Liver (tissue), 9 donors: ENCODE data around the gene SLC24A4. TPM values are rescaled to one million over a fixed set of nuclear protein-coding genes. Genes with fewer than 3 reads are reported as not detected.
A peak's percentile ranks its signal among the peaks of the same experiment; 100 is the strongest.

Source experiments
- DNase-seq: peaks from one replicate; pipeline ENCODE4 v3.0.0-alpha.2; 2017; ENCODE audit warnings: low spot score
- H3K27ac ChIP-seq, 2 donors: one replicate each; pipeline ENCODE4 v1.7.0; 2013; ENCODE audit warnings: inconsistent platforms in 2 of 2, low read length in 2 of 2, control low read depth in 1 of 2, low read depth in 1 of 2, mild to moderate bottlenecking in 1 of 2
- H3K27me3 ChIP-seq, 4 donors: one replicate each; pipeline versions ENCODE4 v1.6.1 to v1.7.0; 2013; ENCODE audit warnings: low read length in 3 of 4, inconsistent platforms in 1 of 4, mild to moderate bottlenecking in 1 of 4, moderate library complexity in 1 of 4; ENCODE audit not compliant: control insufficient read depth in 4 of 4, insufficient read depth in 4 of 4
- H3K36me3 ChIP-seq, 4 donors: one replicate each; pipeline versions ENCODE4 v1.6.1 to v1.7.0; 2013; ENCODE audit warnings: low read length in 3 of 4, mild to moderate bottlenecking in 3 of 4, low read depth in 1 of 4, moderate library complexity in 1 of 4; ENCODE audit not compliant: control insufficient read depth in 4 of 4, insufficient read depth in 3 of 4
- H3K4me1 ChIP-seq, 4 donors: one replicate each; pipeline versions ENCODE4 v1.6.1 to v1.7.0; 2013; ENCODE audit warnings: low read length in 3 of 4, mild to moderate bottlenecking in 3 of 4, moderate library complexity in 1 of 4; ENCODE audit not compliant: control insufficient read depth in 4 of 4, insufficient read depth in 4 of 4
- H3K4me3 ChIP-seq, 3 donors: one replicate each; pipeline versions ENCODE4 v1.6.1 to v1.7.0; 2013; ENCODE audit warnings: low read length in 3 of 3, control low read depth in 1 of 3, low read depth in 1 of 3, mild to moderate bottlenecking in 1 of 3
- H3K9ac ChIP-seq, 2 donors: one replicate each; pipeline ENCODE4 v1.7.0; 2013; ENCODE audit warnings: low read length in 2 of 2, mild to moderate bottlenecking in 2 of 2, moderate library complexity in 2 of 2, control low read depth in 1 of 2, low read depth in 1 of 2
- H3K9me3 ChIP-seq, 4 donors: one replicate each; pipeline versions ENCODE4 v1.6.1 to v1.7.0; 2013; ENCODE audit warnings: low read length in 3 of 4; ENCODE audit not compliant: control insufficient read depth in 4 of 4
- CTCF ChIP-seq: fragments of 150-350 bp; IDR thresholded peaks from 2 replicates; pipeline ENCODE4 v1.5.1; 2017; ENCODE audit warnings: improper control_type of control experiment, low read depth, low read length; ENCODE audit not compliant: missing input control
- FOXA1 ChIP-seq: IDR thresholded peaks from 2 replicates; pipeline ENCODE4 v1.6.1; 2016; ENCODE audit warnings: antibody characterized with exemption
- GABPA ChIP-seq, 2 donors: IDR thresholded peaks in 1 of 2; conservative IDR thresholded peaks in 1 of 2; 2 replicates each; pipeline ENCODE4 v1.6.1; 2016; ENCODE audit warnings: antibody characterized with exemption in 2 of 2, mild to moderate bottlenecking in 1 of 2, moderate library complexity in 1 of 2
- HNF4A ChIP-seq, 2 donors: conservative IDR thresholded peaks; 2 replicates each; pipeline ENCODE4 v1.6.1; 2016; ENCODE audit warnings: antibody characterized with exemption in 2 of 2, mild to moderate bottlenecking in 2 of 2
- MAX ChIP-seq: IDR thresholded peaks from 2 replicates; pipeline ENCODE4 v1.6.1; 2016; ENCODE audit warnings: antibody characterized with exemption
- NR2F2 ChIP-seq: IDR thresholded peaks from 2 replicates; pipeline ENCODE4 v1.6.1; 2016; ENCODE audit warnings: antibody characterized with exemption
- REST ChIP-seq: IDR thresholded peaks from 2 replicates; pipeline ENCODE4 v1.6.1; 2016; ENCODE audit warnings: antibody characterized with exemption, mild to moderate bottlenecking
- RXRA ChIP-seq, 2 donors: IDR thresholded peaks; 2 replicates each; pipeline ENCODE4 v1.6.1; 2017 to 2018; ENCODE audit warnings: antibody characterized with exemption in 2 of 2, mild to moderate bottlenecking in 1 of 2
- YY1 ChIP-seq: IDR thresholded peaks from 2 replicates; pipeline ENCODE4 v1.6.1; 2016; ENCODE audit warnings: antibody characterized with exemption, mild to moderate bottlenecking
- WGBS: extraction: QIAGEN DNeasy Blood & Tissue Kit; methylation state at CpG from one replicate; pipeline ENCODE4 v1.1.7; 2013; 5-methylcytosine and 5-hydroxymethylcytosine counted together
- polyA plus RNA-seq, 2 donors: library from polyadenylated mRNA; stranded (reverse) in 1 of 2; unstranded in 1 of 2; fragments of 200-250 nt in 1 of 2; fragments of >200 nt in 1 of 2; fragmentation: Nextera tagmentation in 1 of 2; extraction: Ambion mirVana in 1 of 2; gene quantifications; one replicate each; pipeline versions ENCODE4 v1.2.1 to v1.2.3, GENCODE V29; 2013 to 2015
- total RNA-seq, 2 donors: library from RNA; depleted of rRNA; stranded (reverse); fragments of >200 nt; gene quantifications; one replicate each; pipeline ENCODE4 v1.2.3, GENCODE V29; 2014
- donor health status: healthy.
- donor health status: healthy.
- donor health status: healthy.
- donor health status: healthy.
- donor health status: healthy.

SLC24A4 gene
- total and polyA plus RNA-seq, 4 donors: 0.06 to 0.23 (median 0.12) TPM

- TF ChIP-seq REST (no peak), FOXA1 (no peak)
Measured at GRCh38 chr14:92415969-92416368, 93.0 kb downstream of the SLC24A4 start (continued).

GRCh38 chr14:92416544-92416943 is 93.6 kb downstream of the SLC24A4 start:
- Histone ChIP-seq H3K4me1 (no peaks in the 10 kb centered on the region), H3K36me3 (no peaks in the 10 kb centered on the region), H3K4me3 (no peak overlapping the region), H3K27ac (no peak overlapping the region), H3K9ac (no peak overlapping the region), H3K9me3 (no peaks in the 10 kb centered on the region), H3K27me3 (no peaks in the 10 kb centered on the region)
- 80% methylated on average over 2 of the region's 2 CpGs for WGBS
- no peak for DNase-seq
- TF ChIP-seq YY1 (no peak), RXRA (IDR thresholded peaks at IDR 0.05) (peak in 1 of 2 donors; percentile 12)

- Histone ChIP-seq H3K9ac (no peak overlapping the region), H3K36me3 (no peaks in the 10 kb centered on the region), H3K4me3 (no peak overlapping the region), H3K4me1 (no peaks in the 10 kb centered on the region), H3K27ac (peak overlapping the region in 1 of 2 donors; percentile 21), H3K27me3 (no peaks in the 10 kb centered on the region), H3K9me3 (no peaks in the 10 kb centered on the region)
- DNase-seq: no peak
- 82% methylated on average over 3 of the region's 3 CpGs for WGBS
- no peak for TF ChIP-seq CTCF
- TF ChIP-seq GABPA (IDR thresholded peaks at IDR 0.05 in 1 of 2, conservative IDR thresholded peaks at IDR 0.05 in 1 of 2): no peak
- TF ChIP-seq FOXA1: no peak
- no peak for TF ChIP-seq RXRA (IDR thresholded peaks at IDR 0.05)
- no peak for TF ChIP-seq REST
- TF ChIP-seq NR2F2: no peak
- TF ChIP-seq MAX: no peak
- no peak for TF ChIP-seq HNF4A (conservative IDR thresholded peaks at IDR 0.05)
Measured at GRCh38 chr14:92417759-92418158, 94.8 kb downstream of the SLC24A4 start.
